ENCODE data around the gene MAP3K13.
"Not testable (repeated sequence)": the region's sequence is repeated elsewhere in the genome, so short reads cannot be mapped to it uniquely, and the experiment has no call there.

Gene MAP3K13

GRCh38 chr3:185460719-185461350 lies 97.9 kb downstream of the MAP3K13 start:
- DNase-seq, result no peak

- no peak for DNase-seq
Measured at GRCh38 chr3:185465471-185465870, 102.5 kb downstream of the MAP3K13 start.

GRCh38 chr3:185466123-185466522 lies 103.2 kb downstream of the MAP3K13 start:
- not testable (repeated sequence) for DNase-seq

GRCh38 chr3:185469542-185469941 lies 106.6 kb downstream of the MAP3K13 start:
- DNase-seq, result no peak

- DNase-seq, result no peak
Measured at GRCh38 chr3:185470323-185470722, 107.4 kb downstream of the MAP3K13 start.

- DNase-seq, result no peak
Measured at GRCh38 chr3:185473290-185473815, 110.4 kb downstream of the MAP3K13 start.

- not testable (repeated sequence) for DNase-seq
Measured at GRCh38 chr3:185474922-185475321, 112.0 kb downstream of the MAP3K13 start.

GRCh38 chr3:185477316-185477715 lies 114.4 kb downstream of the MAP3K13 start:
- no peak for DNase-seq

- DNase-seq, result no peak
Measured at GRCh38 chr3:185479373-185479945, 116.5 kb downstream of the MAP3K13 start.

- DNase-seq, result no peak
Measured at GRCh38 chr3:185484296-185484695, 121.4 kb downstream of the MAP3K13 start.

GRCh38 chr3:185486394-185486793 lies 123.5 kb downstream of the MAP3K13 start:
- no peak for DNase-seq

- DNase-seq, result no peak
Measured at GRCh38 chr3:185488465-185488864, 125.5 kb downstream of the MAP3K13 start.

GRCh38 chr3:185489462-185489861 lies 126.5 kb downstream of the MAP3K13 start:
- DNase-seq, result no peak

- no peak for DNase-seq
Measured at GRCh38 chr3:185490241-185490640, 127.3 kb downstream of the MAP3K13 start.

GRCh38 chr3:185498503-185499396 lies 135.8 kb downstream of the MAP3K13 start, which contains the start of gene TMEM41A:
Gene TMEM41A (minus strand): TSS chr3:185499035. CDS start chr3:185498961, 74 bp downstream.
- peak; percentile 80 for DNase-seq

- DNase-seq, result no peak
Measured at GRCh38 chr3:185502987-185503386, 140.1 kb downstream of the MAP3K13 start.

GRCh38 chr3:185503521-185503920 lies 140.6 kb downstream of the MAP3K13 start:
- no peak for DNase-seq

- no peak for DNase-seq
Measured at GRCh38 chr3:185504636-185505035, 141.7 kb downstream of the MAP3K13 start.

- no peak for DNase-seq
Measured at GRCh38 chr3:185507883-185508282, 144.9 kb downstream of the MAP3K13 start.

GRCh38 chr3:185508335-185508991 lies 145.5 kb downstream of the MAP3K13 start:
- no peak for DNase-seq

- no peak for DNase-seq
Measured at GRCh38 chr3:185511711-185512110, 148.8 kb downstream of the MAP3K13 start.

- no peak for DNase-seq
Measured at GRCh38 chr3:185517387-185518130, 154.6 kb downstream of the MAP3K13 start.
